ENCODE results near the gene THAP2. TPM values are rescaled to one million over a fixed set of nuclear protein-coding genes. Genes with fewer than 3 reads are reported as not detected.

Gene THAP2
- total and polyA plus RNA-seq, 3 experiments from 2014 or later, result 5.2 to 8.6 (median 7.8) TPM

DNA sequence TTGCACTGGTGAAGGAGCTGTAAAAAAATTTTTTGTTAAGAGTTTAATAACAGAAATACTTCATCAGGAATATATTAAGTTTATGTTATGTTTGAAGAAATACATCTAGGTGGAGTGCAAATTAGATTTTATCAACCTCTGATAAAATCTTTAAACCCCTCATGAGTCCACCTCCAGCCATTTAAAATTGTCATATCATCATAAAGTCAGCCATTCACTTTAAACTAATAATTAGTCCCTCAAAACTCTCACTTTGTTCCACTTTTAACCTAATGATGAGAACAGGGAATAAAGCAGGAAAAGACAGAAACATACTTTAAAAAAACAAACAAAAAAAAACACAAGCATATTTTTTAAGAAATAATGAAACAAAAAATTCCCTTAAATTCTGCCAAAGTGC, 25.6 kb upstream of the THAP2 start:
- Mint-ChIP-seq H3K36me3 (peaks cover 5 to 85% (median 24%) of the 10 kb centered on the region in 3 donors), H3K4me1 (peaks cover 13 to 33% (median 31%) of the 10 kb centered on the region in 3 donors), H3K9me3 (no peaks in the 10 kb centered on the region), H3K27me3 (no peaks in the 10 kb centered on the region), H3K4me3 (no peak overlapping the region), H3K27ac (peak overlapping the region in 4 of 8 donors; percentile 11 to 79 (median 42))
- Histone ChIP-seq H3K27me3 (ENCODE audit: insufficient read depth, low read length, poor library complexity, severe bottlenecking) (no peaks in the 10 kb centered on the region), H3K36me3 (ENCODE audit: insufficient read depth, low read length) (peaks cover 51% of the 10 kb centered on the region), H3K4me3 (ENCODE audit: low read length) (no peak overlapping the region), H3K4me1 (ENCODE audit: insufficient read depth, low read length) (no peaks in the 10 kb centered on the region), H3K27ac (ENCODE audit: low read depth, low read length) (no peak overlapping the region), H3K9me3 (ENCODE audit: low read length) (no peaks in the 10 kb centered on the region)
- ChIA-PET POLR2A (no interaction called here), CTCF (no interaction called here)
- no peak for DNase-seq

DNA sequence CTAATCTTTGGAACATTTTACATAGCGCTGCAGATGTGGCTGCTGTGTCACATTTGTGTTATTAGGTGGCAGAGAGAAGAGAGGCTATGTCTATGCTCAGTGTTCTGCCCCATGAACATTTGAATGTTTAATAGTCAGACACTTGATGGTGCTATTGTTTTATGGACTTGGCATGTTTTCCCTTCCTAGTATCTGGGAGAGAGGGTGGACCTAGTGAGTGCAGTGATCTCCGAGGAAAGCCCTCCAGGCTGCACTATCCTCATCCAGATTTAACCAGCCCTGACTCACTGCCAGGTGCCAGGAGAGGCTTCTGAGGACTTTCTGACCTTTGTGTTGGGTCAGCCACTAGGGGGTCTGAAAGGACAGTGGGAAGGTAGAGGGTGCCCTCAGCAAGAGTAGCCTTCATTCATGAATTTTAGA, 24.8 kb upstream of the THAP2 start:
- Mint-ChIP-seq H3K27ac (peak overlapping the region in 7 of 8 donors; percentile 4 to 84 (median 38)), H3K4me3 (no peak overlapping the region)
- CTCF ChIA-PET, result interaction anchor here (1.3 kb wide), 1 partner anchor 108 kb away, joined by 4 read pairs; no protein-coding TSS in a partner anchor

DNA sequence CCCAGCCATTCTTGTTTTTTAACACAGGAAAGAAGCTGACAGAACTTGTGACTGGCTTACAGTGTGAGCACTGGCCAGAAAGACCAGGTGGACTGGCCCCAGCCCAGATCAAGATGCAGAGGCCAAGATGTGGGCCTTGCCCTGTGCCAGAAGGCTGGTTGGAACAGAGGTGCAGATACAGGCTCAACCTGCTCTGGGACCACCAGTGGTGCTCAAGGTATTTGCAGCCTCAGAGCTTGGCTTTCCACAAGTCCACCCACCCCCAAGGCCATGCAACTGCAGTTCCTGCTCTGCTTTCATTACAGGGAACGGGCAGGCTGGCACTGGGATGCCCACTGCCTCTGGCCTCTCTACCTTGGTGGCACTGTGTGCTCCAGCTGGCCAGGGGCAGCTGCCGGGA, 23.8 kb upstream of the THAP2 start:
- CTCF ChIA-PET, result interaction anchor here (1.3 kb wide), 1 partner anchor 107 kb away, joined by 4 read pairs; no protein-coding TSS in a partner anchor
- Histone ChIP-seq H3K27me3 (ENCODE audit: insufficient read depth, low read length, poor library complexity, severe bottlenecking) (no peaks in the 10 kb centered on the region), H3K4me3 (ENCODE audit: low read length) (no peak overlapping the region), H3K9me3 (ENCODE audit: low read length) (no peaks in the 10 kb centered on the region), H3K27ac (ENCODE audit: low read depth, low read length) (no peak overlapping the region), H3K4me1 (ENCODE audit: insufficient read depth, low read length) (no peaks in the 10 kb centered on the region), H3K36me3 (ENCODE audit: insufficient read depth, low read length) (peaks cover 41% of the 10 kb centered on the region)
- Mint-ChIP-seq H3K36me3 (peaks cover 10 to 84% (median 22%) of the 10 kb centered on the region in 3 donors), H3K4me1 (peaks cover 16 to 43% (median 38%) of the 10 kb centered on the region in 3 donors), H3K4me3 (no peak overlapping the region), H3K9me3 (no peaks in the 10 kb centered on the region), H3K27me3 (no peaks in the 10 kb centered on the region), H3K27ac (peak overlapping the region in 1 of 8 donors; percentile 14)
- POLR2A ChIA-PET, result no interaction called here
- DNase-seq, result no peak

More for the DNA sequence above, 24.8 kb upstream of the THAP2 start:
- Histone ChIP-seq H3K4me1 (ENCODE audit: insufficient read depth, low read length) (no peaks in the 10 kb centered on the region), H3K9me3 (ENCODE audit: low read length) (no peaks in the 10 kb centered on the region), H3K27ac (ENCODE audit: low read depth, low read length) (no peak overlapping the region), H3K27me3 (ENCODE audit: insufficient read depth, low read length, poor library complexity, severe bottlenecking) (no peaks in the 10 kb centered on the region), H3K36me3 (ENCODE audit: insufficient read depth, low read length) (peaks cover 50% of the 10 kb centered on the region), H3K4me3 (ENCODE audit: low read length) (no peak overlapping the region)
- H3K9me3 Mint-ChIP-seq, result no peaks in the 10 kb centered on the region
- POLR2A ChIA-PET, result no interaction called here
- peaks cover 10 to 85% (median 27%) of the 10 kb centered on the region in 3 donors for H3K36me3 Mint-ChIP-seq
- no peak for DNase-seq
- H3K27me3 Mint-ChIP-seq, result no peaks in the 10 kb centered on the region
- H3K4me1 Mint-ChIP-seq, result peaks cover 13 to 40% (median 35%) of the 10 kb centered on the region in 3 donors

DNA sequence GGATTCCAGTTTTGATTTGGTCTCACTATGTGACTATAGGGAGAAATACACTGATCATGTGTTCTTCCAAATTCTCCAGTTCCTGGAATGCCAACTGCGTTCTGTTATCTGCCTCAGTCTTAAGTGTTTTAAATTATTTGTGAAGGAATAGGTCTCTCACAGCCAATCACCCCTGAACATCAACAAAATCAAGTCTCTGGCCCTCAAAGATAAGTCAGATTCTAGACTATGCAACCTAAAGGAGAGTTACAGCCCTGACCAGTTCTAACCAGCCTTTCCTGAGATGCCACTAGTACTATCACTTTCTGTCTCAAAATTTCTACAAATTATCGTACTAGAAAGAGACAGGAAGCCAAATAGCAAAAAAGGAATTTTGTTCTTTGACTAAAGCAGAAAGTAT, 22.7 kb upstream of the THAP2 start:
- H3K36me3 Mint-ChIP-seq, result peaks cover 9 to 78% (median 22%) of the 10 kb centered on the region in 3 donors
- no peak for DNase-seq
- no peak overlapping the region for H3K27ac ChIP-seq (ENCODE audit: low read depth, low read length)
- H3K9me3 ChIP-seq (ENCODE audit: low read length), result no peaks in the 10 kb centered on the region
- H3K27ac Mint-ChIP-seq, result peak overlapping the region in 6 of 8 donors; percentile 3 to 66 (median 37)
- POLR2A ChIA-PET, result no interaction called here
- no peak overlapping the region for H3K4me3 Mint-ChIP-seq
- H3K27me3 Mint-ChIP-seq, result no peaks in the 10 kb centered on the region
- H3K9me3 Mint-ChIP-seq, result no peaks in the 10 kb centered on the region
- H3K4me1 ChIP-seq (ENCODE audit: insufficient read depth, low read length), result no peaks in the 10 kb centered on the region
- no peak overlapping the region for H3K4me3 ChIP-seq (ENCODE audit: low read length)
- no peaks in the 10 kb centered on the region for H3K27me3 ChIP-seq (ENCODE audit: insufficient read depth, low read length, poor library complexity, severe bottlenecking)
- H3K4me1 Mint-ChIP-seq, result peaks cover 19 to 48% (median 42%) of the 10 kb centered on the region in 3 donors
- H3K36me3 ChIP-seq (ENCODE audit: insufficient read depth, low read length), result peaks cover 33% of the 10 kb centered on the region
- CTCF ChIA-PET, result no interaction called here

DNA sequence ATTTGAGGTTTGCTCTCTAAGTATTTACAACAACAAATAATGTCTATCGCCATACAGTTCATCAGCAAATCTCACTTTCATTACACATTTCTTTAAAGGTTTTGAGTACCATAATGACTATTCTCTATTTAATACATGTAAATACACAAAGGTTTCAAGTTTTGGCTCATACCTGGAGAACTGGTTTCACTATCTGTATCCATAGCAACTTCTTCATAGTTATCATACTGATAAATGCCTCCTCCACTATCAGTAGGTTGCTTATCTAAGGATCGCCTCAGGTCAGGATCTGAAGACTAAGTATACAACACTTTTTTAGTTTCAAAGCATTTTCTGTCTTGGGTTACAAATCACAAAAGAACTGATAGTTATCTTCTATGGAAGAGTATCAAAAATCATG, 21.8 kb upstream of the THAP2 start:
- peak overlapping the region in 5 of 8 donors; percentile 39 to 72 (median 61) for H3K27ac Mint-ChIP-seq
- POLR2A ChIA-PET, result no interaction called here

DNA sequence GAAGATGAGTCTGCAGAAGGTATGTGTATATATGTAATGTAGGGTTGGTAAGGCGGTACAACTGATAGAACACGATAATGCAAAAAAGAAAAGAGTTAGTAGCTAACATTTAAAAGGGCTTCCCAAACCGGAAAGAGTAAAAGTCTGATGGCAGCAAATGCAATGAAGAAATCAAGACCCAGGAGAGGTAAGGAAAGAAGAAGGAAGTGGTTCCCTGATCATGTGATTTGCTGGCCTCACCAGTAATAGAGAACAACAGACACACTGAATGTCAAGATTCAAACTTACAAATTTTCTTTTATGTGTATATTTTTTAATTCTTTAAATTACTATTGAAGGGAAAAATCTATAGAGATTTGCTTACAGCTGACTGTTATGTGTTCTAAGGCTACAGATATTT, 18.8 kb upstream of the THAP2 start:
- peaks cover 38% of the 10 kb centered on the region for H3K36me3 ChIP-seq (ENCODE audit: insufficient read depth, low read length)
- H3K27ac Mint-ChIP-seq, result peak overlapping the region in 5 of 8 donors; percentile 3 to 86 (median 54)
- POLR2A ChIA-PET, result no interaction called here

More for the DNA sequence above, 21.8 kb upstream of the THAP2 start:
- Histone ChIP-seq H3K27me3 (ENCODE audit: insufficient read depth, low read length, poor library complexity, severe bottlenecking) (no peaks in the 10 kb centered on the region), H3K36me3 (ENCODE audit: insufficient read depth, low read length) (peaks cover 38% of the 10 kb centered on the region), H3K4me3 (ENCODE audit: low read length) (no peak overlapping the region), H3K27ac (ENCODE audit: low read depth, low read length) (no peak overlapping the region), H3K9me3 (ENCODE audit: low read length) (no peaks in the 10 kb centered on the region), H3K4me1 (ENCODE audit: insufficient read depth, low read length) (no peaks in the 10 kb centered on the region)
- Mint-ChIP-seq H3K4me3 (no peak overlapping the region), H3K4me1 (peaks cover 14 to 49% (median 45%) of the 10 kb centered on the region in 3 donors), H3K36me3 (peaks cover 5 to 82% (median 20%) of the 10 kb centered on the region in 3 donors), H3K9me3 (no peaks in the 10 kb centered on the region), H3K27me3 (no peaks in the 10 kb centered on the region)
- CTCF ChIA-PET, result interaction anchor here (0.9 kb wide), 1 partner anchor 105 kb away, joined by 3 read pairs; no protein-coding TSS in a partner anchor
- no peak for DNase-seq

DNA sequence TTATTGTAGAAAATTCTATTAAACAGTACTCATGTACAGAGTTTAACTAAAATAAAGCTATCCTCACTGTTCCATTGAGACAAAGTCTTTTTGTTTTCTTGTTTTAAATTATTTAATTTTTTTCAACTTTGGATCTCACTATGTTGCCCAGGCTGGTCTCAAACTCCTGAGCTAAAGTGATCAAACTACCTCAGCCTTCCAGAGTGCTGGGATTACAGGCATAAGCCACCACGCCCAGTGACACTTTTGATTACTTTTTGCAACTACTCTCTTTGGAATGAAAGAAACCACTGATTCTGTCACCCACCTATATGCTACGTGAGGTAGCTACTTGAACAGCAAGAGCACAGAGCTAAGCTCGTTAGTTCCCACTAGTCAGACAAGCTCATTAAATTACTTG, 17.6 kb upstream of the THAP2 start:
- Mint-ChIP-seq H3K9me3 (no peaks in the 10 kb centered on the region), H3K4me3 (peak overlapping the region in 1 of 7 donors; percentile 17), H3K36me3 (peaks cover 5 to 66% (median 15%) of the 10 kb centered on the region in 3 donors), H3K27me3 (no peaks in the 10 kb centered on the region), H3K27ac (peak overlapping the region in 2 of 8 donors; percentile 22 to 57), H3K4me1 (peaks cover 31 to 58% (median 56%) of the 10 kb centered on the region in 3 donors)
- peaks cover 12% of the 10 kb centered on the region for H3K4me1 ChIP-seq (ENCODE audit: insufficient read depth, low read length)
- no peak overlapping the region for H3K4me3 ChIP-seq (ENCODE audit: low read length)
- H3K36me3 ChIP-seq (ENCODE audit: insufficient read depth, low read length), result peaks cover 30% of the 10 kb centered on the region
- no peaks in the 10 kb centered on the region for H3K9me3 ChIP-seq (ENCODE audit: low read length)
- ChIA-PET CTCF (interaction anchor here (0.8 to 2.2 kb wide), 2 partner anchors 10 to 39 kb away, joined by 3 to 5 read pairs; partner anchors contain the start of gene TMEM19), POLR2A (interaction anchor here (0.8 to 0.9 kb wide), 2 partner anchors 17 to 40 kb away, joined by 3 to 5 read pairs; partner anchors contain the start of genes THAP2 and ZFC3H1)
- DNase-seq, result no peak
- H3K27me3 ChIP-seq (ENCODE audit: insufficient read depth, low read length, poor library complexity, severe bottlenecking), result no peaks in the 10 kb centered on the region
- H3K27ac ChIP-seq (ENCODE audit: low read depth, low read length), result no peak overlapping the region

More for the DNA sequence above, 18.8 kb upstream of the THAP2 start:
- Mint-ChIP-seq H3K27me3 (no peaks in the 10 kb centered on the region), H3K4me3 (no peak overlapping the region), H3K36me3 (peaks cover 5 to 75% (median 18%) of the 10 kb centered on the region in 3 donors), H3K4me1 (peaks cover 31 to 59% (median 58%) of the 10 kb centered on the region in 3 donors), H3K9me3 (no peaks in the 10 kb centered on the region)
- Histone ChIP-seq H3K27ac (ENCODE audit: low read depth, low read length) (no peak overlapping the region), H3K9me3 (ENCODE audit: low read length) (no peaks in the 10 kb centered on the region), H3K4me1 (ENCODE audit: insufficient read depth, low read length) (peaks cover 3% of the 10 kb centered on the region), H3K27me3 (ENCODE audit: insufficient read depth, low read length, poor library complexity, severe bottlenecking) (no peaks in the 10 kb centered on the region), H3K4me3 (ENCODE audit: low read length) (no peak overlapping the region)
- DNase-seq, result no peak
- CTCF ChIA-PET, result interaction anchor here (1.0 to 2.2 kb wide), 2 partner anchors 9 to 101 kb away, joined by 4 to 5 read pairs; no protein-coding TSS in a partner anchor

DNA sequence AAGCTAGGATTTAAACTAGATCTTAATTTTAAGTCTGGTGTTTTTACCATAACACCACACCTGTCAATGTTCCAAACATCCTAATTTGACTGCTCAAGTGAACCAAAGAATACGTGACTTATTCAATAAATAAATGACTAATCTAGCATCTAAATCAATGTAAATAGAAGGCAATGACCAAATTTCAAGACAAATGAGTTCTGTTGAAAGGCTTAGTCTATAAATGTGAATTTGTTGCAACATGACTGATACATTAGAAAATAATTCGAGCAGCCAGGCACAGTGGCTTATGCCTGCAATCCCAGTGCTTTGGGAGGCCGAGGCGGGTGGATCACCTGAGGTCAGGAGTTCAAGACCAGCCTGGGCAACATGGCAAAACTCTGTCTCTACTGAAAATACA, 15.6 kb upstream of the THAP2 start:
- H3K4me3 ChIP-seq (ENCODE audit: low read length), result no peak overlapping the region
- H3K4me1 ChIP-seq (ENCODE audit: insufficient read depth, low read length), result peaks cover 20% of the 10 kb centered on the region
- Mint-ChIP-seq H3K27ac (peak overlapping the region in 2 of 8 donors; percentile 45 to 58), H3K36me3 (peaks cover 5 to 48% (median 11%) of the 10 kb centered on the region in 3 donors), H3K27me3 (no peaks in the 10 kb centered on the region), H3K4me1 (peaks cover 25 to 48% (median 42%) of the 10 kb centered on the region in 3 donors), H3K4me3 (peak overlapping the region in 2 of 7 donors; percentile 20 to 44), H3K9me3 (no peaks in the 10 kb centered on the region)
- H3K27ac ChIP-seq (ENCODE audit: low read depth, low read length), result no peak overlapping the region
- peaks cover 29% of the 10 kb centered on the region for H3K36me3 ChIP-seq (ENCODE audit: insufficient read depth, low read length)
- CTCF ChIA-PET, result no interaction called here
- DNase-seq, result no peak
- H3K27me3 ChIP-seq (ENCODE audit: insufficient read depth, low read length, poor library complexity, severe bottlenecking), result no peaks in the 10 kb centered on the region
- H3K9me3 ChIP-seq (ENCODE audit: low read length), result no peaks in the 10 kb centered on the region
- POLR2A ChIA-PET, result no interaction called here

All from CD8-positive, alpha-beta memory T cell (primary cell).